ENCODE measurements around the gene RHAG. TPM values are rescaled to one million over a fixed set of nuclear protein-coding genes. Genes with fewer than 3 reads are reported as not detected.

Gene RHAG
- total RNA-seq (not detected), polyA plus RNA-seq (ENCODE audit: insufficient read depth, low read depth, low replicate concordance) (0.42 TPM)
- long read RNA-seq, donor 1, partial matches to known transcripts = 0 of 1 reads
- long read RNA-seq, donor 1, other reads (novel, unspliced or antisense) = 0 of 1 reads
- long read RNA-seq, donor 2 = 0 reads

- intact Hi-C loops (cut with DNase I; ENCODE audit: low total_unique reads) = no loop called here
- H3K27ac ChIP-seq = no peak within 1 kb of the TSS
- H3K27me3 ChIP-seq = no peaks in the 10 kb centered on the region
- H3K36me3 ChIP-seq (ENCODE audit: low read depth, missing control alignments) = no peaks in the 10 kb centered on the region
- TF ChIP-seq POLR2A (IDR thresholded peaks at IDR 0.05) = no peak
- TF ChIP-seq CTCF (IDR thresholded peaks at IDR 0.05) = no peak
- 68 to 83% methylated on average over 3 of the region's 3 CpGs for WGBS, 2 donors
- no peak for DNase-seq
- H3K4me1 ChIP-seq = no peaks in the 10 kb centered on the region
- H3K4me3 ChIP-seq = no peak within 1 kb of the TSS
- no peaks in the 10 kb centered on the region for H3K9me3 ChIP-seq
These were observed at the start of gene RHAG for GRCh38 chr6:49636713-49637349. RHAG (minus strand) TSS chr6:49636839; CDS start chr6:49636812, 27 bp downstream.

- 77 to 81% methylated on average over 4 of the region's 4 CpGs for WGBS, 2 donors
- Histone ChIP-seq H3K27me3 (no peaks in the 10 kb centered on the region), H3K27ac (no peak overlapping the region), H3K36me3 (ENCODE audit: low read depth, missing control alignments) (no peaks in the 10 kb centered on the region), H3K9me3 (no peaks in the 10 kb centered on the region), H3K4me1 (no peaks in the 10 kb centered on the region), H3K4me3 (no peak overlapping the region)
- no peak for DNase-seq
- TF ChIP-seq CTCF (IDR thresholded peaks at IDR 0.05) = no peak
- no peak for TF ChIP-seq POLR2A (IDR thresholded peaks at IDR 0.05)
- intact Hi-C loops (cut with DNase I; ENCODE audit: low total_unique reads) = no loop called here
These were observed 40.1 kb upstream of the RHAG start for GRCh38 chr6:49676671-49677281.

- TF ChIP-seq POLR2A (IDR thresholded peaks at IDR 0.05) (no peak), CTCF (IDR thresholded peaks at IDR 0.05) (no peak)
- 68 to 77% methylated on average over 1 of the region's 1 CpG for WGBS, 2 donors
These were observed 39.2 kb upstream of the RHAG start for GRCh38 chr6:49675816-49676215.

GRCh38 chr6:49668083-49668511 lies 31.5 kb upstream of the RHAG start:
- no peak for DNase-seq
- Histone ChIP-seq H3K4me3 (no peak overlapping the region), H3K9me3 (no peaks in the 10 kb centered on the region), H3K36me3 (ENCODE audit: low read depth, missing control alignments) (no peaks in the 10 kb centered on the region), H3K27me3 (no peaks in the 10 kb centered on the region), H3K4me1 (no peaks in the 10 kb centered on the region), H3K27ac (no peak overlapping the region)
- intact Hi-C loops (cut with DNase I; ENCODE audit: low total_unique reads) = no loop called here
- no peak for TF ChIP-seq CTCF (IDR thresholded peaks at IDR 0.05)
- TF ChIP-seq POLR2A (IDR thresholded peaks at IDR 0.05) = no peak

More at GRCh38 chr6:49675816-49676215, 39.2 kb upstream of the RHAG start:
- Histone ChIP-seq H3K4me3 (no peak overlapping the region), H3K27me3 (no peaks in the 10 kb centered on the region), H3K4me1 (no peaks in the 10 kb centered on the region), H3K36me3 (ENCODE audit: low read depth, missing control alignments) (no peaks in the 10 kb centered on the region), H3K27ac (no peak overlapping the region), H3K9me3 (no peaks in the 10 kb centered on the region)
- intact Hi-C loops (cut with DNase I; ENCODE audit: low total_unique reads) = no loop called here
- DNase-seq = no peak

Data from testis (tissue), 5 donors.